ENCODE measurements around the gene SPATA31E1. TPM values are rescaled to one million over a fixed set of nuclear protein-coding genes. Genes with fewer than 3 reads are reported as not detected.

SPATA31E1 gene
- total and polyA plus RNA-seq, 10 of the 15 experiments (the other 5 are each of a cell fraction or from before 2014, with no cell fraction given): not detected

- Histone ChIP-seq H3K36me3 (ENCODE audit: control insufficient read depth in 2 of 2, insufficient read depth in 2 of 2, low read length in 1 of 2) (no peaks in the 10 kb centered on the region), H3K79me2 (ENCODE audit: control insufficient read depth, insufficient read depth, low read length) (no peaks in the 10 kb centered on the region), H3K27ac (ENCODE audit: control insufficient read depth, insufficient read depth) (no peak overlapping the region), H2AFZ (ENCODE audit: control insufficient read depth, low read depth, low read length) (no peak overlapping the region), H3K9ac (ENCODE audit: control insufficient read depth, insufficient read depth, low read length) (no peak overlapping the region), H3K4me1 (ENCODE audit: control insufficient read depth, insufficient read depth, low read length) (no peaks in the 10 kb centered on the region), H3K9me3 (replicated peaks; ENCODE audit: control insufficient read depth, insufficient read depth, low read length) (no peaks in the 10 kb centered on the region), H3K4me2 (ENCODE audit: control insufficient read depth, insufficient read depth) (no peak overlapping the region), H4K20me1 (ENCODE audit: control insufficient read depth, insufficient read depth) (no peaks in the 10 kb centered on the region), H3K4me3 (no peak overlapping the region), H3K27me3 (replicated peaks in 1 of 2; ENCODE audit: control insufficient read depth in 2 of 2, insufficient read depth in 2 of 2, low read length in 1 of 2) (no peaks in the 10 kb centered on the region)
- CTCF ChIA-PET: no interaction called here
- RAD21 ChIA-PET (ENCODE audit: unreplicated experiment): no interaction called here
- intact Hi-C loops (cut with micrococcal nuclease; ENCODE audit: unreplicated experiment): no loop called here
- POLR2A ChIA-PET: no interaction called here
- no peak for ATAC-seq
- 76% methylated on average over 24 of the region's 27 CpGs for WGBS (ENCODE audit: insufficient coverage, insufficient replicate concordance, low lambda C conversion rate, missing lambda C conversion rate)
- SMC1A ChIA-PET (ENCODE audit: uncharacterized antibody, unreplicated experiment): no interaction called here
- no peak for FAIRE-seq
- BruUV-seq (replicated peaks): no TSS peak
- in situ Hi-C loops (cut with MboI): no loop called here
- DNase-seq (ENCODE audit: low read depth, low spot score): no peak
- TF ChIP-seq ZBTB11 (CRISPR knock-in tag; IDR thresholded peaks at IDR 0.05) (no peak), KDM1A (IDR thresholded peaks at IDR 0.05; ENCODE audit: borderline replicate concordance) (no peak), ASH2L (IDR thresholded peaks at IDR 0.05; ENCODE audit: borderline replicate concordance, low read depth) (no peak), SUPT20H (IDR thresholded peaks at IDR 0.05; ENCODE audit: borderline replicate concordance, control insufficient read depth, low read depth, low read length) (no peak), CTCF (IDR thresholded peaks at IDR 0.05 in 2 of 3, conservative IDR thresholded peaks at IDR 0.05 in 1 of 3; ENCODE audit: control insufficient read depth in 2 of 3, extremely low read depth in 1 of 3, insufficient read depth in 1 of 3, low read depth in 3 of 3, low read length in 3 of 3) (no peak), NR2C2 (IDR thresholded peaks at IDR 0.05; ENCODE audit: borderline replicate concordance, control insufficient read depth, insufficient read length, low read depth) (no peak), IRF5 (IDR thresholded peaks at IDR 0.05; ENCODE audit: borderline replicate concordance) (no peak), HSF1 (IDR thresholded peaks at IDR 0.05; ENCODE audit: low read depth, low read length) (no peak), SREBF2 (IDR thresholded peaks at IDR 0.05; ENCODE audit: low read length) (no peak), CBX3 (IDR thresholded peaks at IDR 0.05; ENCODE audit: borderline replicate concordance, low read depth) (no peak), ZBTB40 (IDR thresholded peaks at IDR 0.05; ENCODE audit: borderline replicate concordance) (no peak), ZNF24 (IDR thresholded peaks at IDR 0.05) (no peak)
These were observed 23.5 kb upstream of the SPATA31E1 start for GRCh38 chr9:87859137-87859536.

All from GM12878 (cell line).